H9 (cell line): ENCODE results near the gene SPP1. TPM values are rescaled to one million over a fixed set of nuclear protein-coding genes. Genes with fewer than 3 reads are reported as not detected.
A peak's percentile ranks its signal among the peaks of the same experiment; 100 is the strongest.

Source experiments
- DNase-seq: peaks from one replicate; pipeline ENCODE4 v3.0.0-alpha.2; 2017
- H2AFZ ChIP-seq: one replicate; pipeline ENCODE4 v1.6.1; 2013; ENCODE audit warnings: mild to moderate bottlenecking, low read length, control low read depth, moderate library complexity
- H2AK5ac ChIP-seq: 2 replicates; pipeline ENCODE4 v1.6.1; 2013; ENCODE audit warnings: low read length, control low read depth, mixed read lengths; ENCODE audit not compliant: insufficient read length
- H2BK120ac ChIP-seq: one replicate; pipeline ENCODE4 v1.6.1; 2013; ENCODE audit warnings: low read depth, mild to moderate bottlenecking, low read length, control low read depth, inconsistent platforms; ENCODE audit not compliant: poor library complexity, severe bottlenecking
- H2BK12ac ChIP-seq: 2 replicates; pipeline ENCODE4 v1.6.1; 2013; ENCODE audit warnings: low read length, control low read depth, mixed read lengths, low read depth; ENCODE audit not compliant: insufficient read length
- H2BK15ac ChIP-seq: 2 replicates; pipeline ENCODE4 v1.6.1; 2013; ENCODE audit warnings: low read depth, low read length, control low read depth
- H2BK20ac ChIP-seq: one replicate; pipeline ENCODE4 v1.6.1; 2013; ENCODE audit warnings: low read depth, mild to moderate bottlenecking, low read length, control low read depth, inconsistent platforms; ENCODE audit not compliant: poor library complexity, severe bottlenecking
- H2BK5ac ChIP-seq: 2 replicates; pipeline ENCODE4 v1.6.1; 2013; ENCODE audit warnings: low read length, control low read depth, mixed read lengths; ENCODE audit not compliant: insufficient read length
- H3K14ac ChIP-seq: 2 replicates; pipeline ENCODE4 v1.6.1; 2013; ENCODE audit warnings: low read length, control low read depth; ENCODE audit not compliant: insufficient read depth
- H3K18ac ChIP-seq: 2 replicates; pipeline ENCODE4 v1.6.1; 2013; ENCODE audit warnings: low read depth, mild to moderate bottlenecking, mixed read lengths, low read length, control low read depth; ENCODE audit not compliant: insufficient read length
- H3K23ac ChIP-seq: 2 replicates; pipeline ENCODE4 v1.6.1; 2013; ENCODE audit warnings: low read length, control low read depth, mixed read lengths, low read depth; ENCODE audit not compliant: insufficient read length
- H3K23me2 ChIP-seq: 2 replicates; pipeline ENCODE4 v1.6.1; 2013; ENCODE audit warnings: low read depth, mild to moderate bottlenecking, mixed read lengths, low read length, control low read depth; ENCODE audit not compliant: insufficient read length, poor library complexity, severe bottlenecking
- H3K27ac ChIP-seq: 2 replicates; pipeline ENCODE4 v1.5.1; 2013; ENCODE audit warnings: low read length, control low read depth, mixed read lengths, low read depth; ENCODE audit not compliant: insufficient read length
- H3K27me3 ChIP-seq: 2 replicates; pipeline ENCODE4 v1.6.1; 2013; ENCODE audit warnings: low read length, control low read depth, inconsistent platforms; ENCODE audit not compliant: insufficient read depth
- H3K4ac ChIP-seq: 2 replicates; pipeline ENCODE4 v1.6.1; 2013; ENCODE audit warnings: low read depth, mild to moderate bottlenecking, control low read depth, inconsistent platforms, low read length, moderate library complexity
- H3K4me1 ChIP-seq: 2 replicates; pipeline ENCODE4 v1.6.1; 2013; ENCODE audit warnings: low read length, control low read depth, inconsistent platforms; ENCODE audit not compliant: insufficient read depth
- H3K4me2 ChIP-seq: 2 replicates; pipeline ENCODE4 v1.6.1; 2013; ENCODE audit warnings: low read length, control low read depth, mixed read lengths; ENCODE audit not compliant: insufficient read length, insufficient read depth
- H3K56ac ChIP-seq: 2 replicates; pipeline ENCODE4 v1.6.1; 2013; ENCODE audit warnings: low read depth, mild to moderate bottlenecking, mixed read lengths, low read length, control low read depth; ENCODE audit not compliant: insufficient read length
- H3K79me1 ChIP-seq: 2 replicates; pipeline ENCODE4 v1.6.1; 2013; ENCODE audit warnings: low read depth, mild to moderate bottlenecking, moderate library complexity, low read length, control low read depth, inconsistent platforms; ENCODE audit not compliant: insufficient read depth, poor library complexity, severe bottlenecking
- H3K79me2 ChIP-seq: 2 replicates; pipeline ENCODE4 v1.6.1; 2013; ENCODE audit warnings: low read length, control low read depth, inconsistent platforms; ENCODE audit not compliant: insufficient read depth
- H3K9ac ChIP-seq: 2 replicates; pipeline ENCODE4 v1.6.1; 2013; ENCODE audit warnings: low read length, control low read depth, mixed read lengths; ENCODE audit not compliant: insufficient read length; ENCODE audit errors: extremely low read depth
- H3K9me3 ChIP-seq: one replicate; pipeline ENCODE4 v1.6.1; 2013; ENCODE audit warnings: low read depth, low read length, inconsistent platforms; ENCODE audit not compliant: control insufficient read depth
- H3T11ph ChIP-seq: one replicate; pipeline ENCODE4 v1.6.1; 2013; ENCODE audit warnings: mild to moderate bottlenecking, low read length, control low read depth, inconsistent platforms
- H4K20me1 ChIP-seq: one replicate; pipeline ENCODE4 v1.6.1; 2013; ENCODE audit not compliant: control insufficient read depth, insufficient read length, insufficient read depth
- H4K5ac ChIP-seq: 2 replicates; pipeline ENCODE4 v1.6.1; 2013; ENCODE audit warnings: low read depth, mild to moderate bottlenecking, mixed read lengths, low read length, control low read depth; ENCODE audit not compliant: insufficient read length
- H4K8ac ChIP-seq: replicated peaks from 2 replicates; pipeline ENCODE4 v1.6.1; 2013; ENCODE audit warnings: low read length, control low read depth, mixed read lengths, low read depth; ENCODE audit not compliant: insufficient read length
- H4K91ac ChIP-seq: 2 replicates; pipeline ENCODE4 v1.6.1; 2013; ENCODE audit warnings: low read depth, mild to moderate bottlenecking, moderate library complexity, mixed read lengths, low read length, control low read depth; ENCODE audit not compliant: insufficient read length
- H3K27ac Mint-ChIP-seq, 3 experiments: 2 replicates in 2 of 3; 3 replicates in 1 of 3; pipeline ENCODE4 v1.8.0; 2020 to 2021; ENCODE audit warnings: mixed read lengths in 3 of 3, mild to moderate bottlenecking in 1 of 3, moderate library complexity in 1 of 3
- H3K27me3 Mint-ChIP-seq: 2 replicates; pipeline ENCODE4 v1.8.0; 2021; ENCODE audit warnings: low read depth, mild to moderate bottlenecking, moderate library complexity, mixed read lengths
- H3K36me3 Mint-ChIP-seq, 3 experiments: 2 replicates in 2 of 3; 3 replicates in 1 of 3; pipeline ENCODE4 v1.8.0; 2020 to 2021; ENCODE audit warnings: low read depth in 3 of 3, mixed read lengths in 3 of 3; ENCODE audit not compliant: insufficient read depth in 1 of 3
- H3K4me1 Mint-ChIP-seq, 2 experiments: 2 replicates each; pipeline ENCODE4 v1.8.0; 2020; ENCODE audit warnings: mixed read lengths in 2 of 2
- H3K4me3 Mint-ChIP-seq, 2 experiments: 2 replicates in 1 of 2; 3 replicates in 1 of 2; pipeline ENCODE4 v1.8.0; 2020 to 2021; ENCODE audit warnings: mild to moderate bottlenecking in 2 of 2, mixed read lengths in 2 of 2, moderate library complexity in 1 of 2
- H3K9me3 Mint-ChIP-seq, 2 experiments: 2 replicates in 1 of 2; 3 replicates in 1 of 2; pipeline ENCODE4 v1.8.0; 2020; ENCODE audit warnings: mild to moderate bottlenecking in 2 of 2, mixed read lengths in 2 of 2, moderate library complexity in 1 of 2
- CTCF ChIP-seq: fragments of 200-600 bp; sonication (generic); conservative IDR thresholded peaks from 3 replicates; pipeline ENCODE4 v1.8.0; 2021; ENCODE audit warnings: antibody characterized with exemption, mild to moderate bottlenecking
- WGBS: extraction: QIAGEN DNeasy Blood & Tissue Kit; methylation state at CpG from one replicate; pipeline ENCODE4 v1.1.7; 2013; ENCODE audit warnings: missing lambda C conversion rate, low lambda C conversion rate, mixed read lengths; ENCODE audit not compliant: insufficient read length; ENCODE audit errors: extremely low coverage; 5-methylcytosine and 5-hydroxymethylcytosine counted together
- total RNA-seq: library from RNA; stranded (reverse); gene quantifications from 2 replicates; pipeline ENCODE4 v1.2.1, GENCODE V29; 2021

Gene SPP1
- total RNA-seq, 1 experiment from 2014 or later = 13.2 TPM

- H4K5ac ChIP-seq = no peak overlapping the region
- H4K20me1 ChIP-seq = no peaks in the 10 kb centered on the region
- Mint-ChIP-seq H3K36me3 (peaks cover 0 to 2% (median 2%) of the 10 kb centered on the region in 3 experiments; a peak in 2 of 7 replicates), H3K27me3 (peaks cover 26% of the 10 kb centered on the region), H3K4me1 (peaks cover 40 to 42% of the 10 kb centered on the region in 2 experiments), H3K27ac (peak overlapping the region in 1 of 3 experiments; percentile 68; a peak in 1 of 7 replicates), H3K9me3 (peaks cover 0 to 2% of the 10 kb centered on the region in 2 experiments; a peak in 1 of 5 replicates), H3K4me3 (peak overlapping the region; percentile 74 to 89)
- H2BK5ac ChIP-seq = no peak overlapping the region
- H2BK15ac ChIP-seq = no peak overlapping the region
- no peak overlapping the region for H4K91ac ChIP-seq
- no peak overlapping the region for H3K23ac ChIP-seq
- no peak overlapping the region for H3K9ac ChIP-seq
- H2AK5ac ChIP-seq = no peak overlapping the region
- H3T11ph ChIP-seq = no peak overlapping the region
- no peaks in the 10 kb centered on the region for H3K9me3 ChIP-seq
- H4K8ac ChIP-seq = no peak overlapping the region
- peak overlapping the region; percentile 86 for H3K4me2 ChIP-seq
- H3K27ac ChIP-seq = no peak overlapping the region
- H2BK12ac ChIP-seq = no peak overlapping the region
- no peak for TF ChIP-seq CTCF
- H3K14ac ChIP-seq = peak overlapping the region; percentile 34
- H3K56ac ChIP-seq = no peak overlapping the region
- H3K4ac ChIP-seq = no peak overlapping the region
- H2BK120ac ChIP-seq = no peak overlapping the region
- H3K79me1 ChIP-seq = peaks cover 3% of the 10 kb centered on the region
- H2AFZ ChIP-seq = no peak overlapping the region
- no peak overlapping the region for H2BK20ac ChIP-seq
- no peak for DNase-seq
- H3K18ac ChIP-seq = no peak overlapping the region
- peaks cover 11% of the 10 kb centered on the region; the same call in 1 of the 2 replicates for H3K4me1 ChIP-seq
- peaks cover 18% of the 10 kb centered on the region; the same call in 1 of the 2 replicates for H3K79me2 ChIP-seq
- H3K27me3 ChIP-seq = peaks cover 3% of the 10 kb centered on the region
- H3K23me2 ChIP-seq = peaks cover 5% of the 10 kb centered on the region
- WGBS = no CpG with 5 or more reads among the region's 10 CpGs
Measured at GRCh38 chr4:88006956-88007303, 31.4 kb downstream of the SPP1 start.
